DOHH2 (cell line): Measurements from ENCODE around the gene CFTR.

Experiments used
- H3F3A ChIP-seq: fragments of 200-600 bp; sonication (generic), shearing (Covaris generic); 2 replicates; pipeline ENCODE4 v1.6.0; 2016; ENCODE audit warnings: antibody characterized with exemption, mild to moderate bottlenecking; ENCODE audit not compliant: control insufficient read depth, insufficient read depth
- H3K27ac ChIP-seq: fragments of 200-600 bp; sonication (generic); 2 replicates; pipeline ENCODE4 v1.5.1; 2014; ENCODE audit warnings: low read depth, mild to moderate bottlenecking, low read length, moderate library complexity
- H3K27me3 ChIP-seq: fragments of 200-600 bp; sonication (generic); 2 replicates; pipeline ENCODE4 v1.6.1; 2014; ENCODE audit warnings: mild to moderate bottlenecking, low read length, mixed read lengths; ENCODE audit not compliant: control insufficient read depth
- H3K36me3 ChIP-seq: fragments of 200-600 bp; sonication (generic); 2 replicates; pipeline ENCODE4 v1.6.1; 2014; ENCODE audit warnings: mild to moderate bottlenecking, low read length, moderate library complexity, mixed read lengths; ENCODE audit not compliant: control insufficient read depth
- H3K4me1 ChIP-seq: fragments of 200-600 bp; sonication (generic); 2 replicates; pipeline ENCODE4 v1.6.1; 2014; ENCODE audit warnings: mild to moderate bottlenecking, low read length, mixed read lengths; ENCODE audit not compliant: control insufficient read depth
- H3K4me2 ChIP-seq: fragments of 200-600 bp; sonication (generic); 2 replicates; pipeline ENCODE4 v1.6.0; 2014; ENCODE audit warnings: mild to moderate bottlenecking, low read length, moderate library complexity
- H3K4me3 ChIP-seq: fragments of 200-600 bp; sonication (generic); 2 replicates; pipeline ENCODE4 v1.5.1; 2014; ENCODE audit warnings: mild to moderate bottlenecking, low read length, mixed read lengths
- H3K79me2 ChIP-seq: fragments of 200-600 bp; sonication (generic); 2 replicates; pipeline ENCODE4 v1.6.1; 2014; ENCODE audit warnings: mild to moderate bottlenecking, low read length, mixed read lengths; ENCODE audit not compliant: control insufficient read depth
- H3K9me2 ChIP-seq: fragments of 200-600 bp; sonication (generic); replicated peaks from 2 replicates; pipeline ENCODE4 v1.6.1; 2014; ENCODE audit warnings: mild to moderate bottlenecking, low read length, mixed read lengths; ENCODE audit not compliant: control insufficient read depth
- H3K9me3 ChIP-seq: fragments of 200-600 bp; sonication (generic); 2 replicates; pipeline ENCODE4 v1.6.1; 2014; ENCODE audit warnings: antibody characterized with exemption, low read length, mixed read lengths; ENCODE audit not compliant: control insufficient read depth, insufficient read depth
- H4K20me1 ChIP-seq: fragments of 200-600 bp; sonication (generic); 2 replicates; pipeline ENCODE4 v1.6.0; 2014; ENCODE audit warnings: low read depth, mild to moderate bottlenecking, antibody characterized with exemption, low read length, moderate library complexity; ENCODE audit not compliant: control insufficient read depth, insufficient read depth
- CTCF ChIP-seq: fragments of 200-600 bp; sonication (generic); IDR thresholded peaks from one replicate; pipeline ENCODE4 v1.5.1; 2014; ENCODE audit warnings: antibody characterized with exemption, mild to moderate bottlenecking, low read depth, low read length; ENCODE audit not compliant: poor library complexity, severe bottlenecking
- EZH2phosphoT487 ChIP-seq: fragments of 200-600 bp; sonication (generic); IDR thresholded peaks from 2 replicates; pipeline ENCODE4 v1.6.1; 2017; ENCODE audit warnings: borderline replicate concordance, mild to moderate bottlenecking, antibody characterized with exemption, low read length, moderate library complexity, mixed read lengths

CFTR gene

DNA sequence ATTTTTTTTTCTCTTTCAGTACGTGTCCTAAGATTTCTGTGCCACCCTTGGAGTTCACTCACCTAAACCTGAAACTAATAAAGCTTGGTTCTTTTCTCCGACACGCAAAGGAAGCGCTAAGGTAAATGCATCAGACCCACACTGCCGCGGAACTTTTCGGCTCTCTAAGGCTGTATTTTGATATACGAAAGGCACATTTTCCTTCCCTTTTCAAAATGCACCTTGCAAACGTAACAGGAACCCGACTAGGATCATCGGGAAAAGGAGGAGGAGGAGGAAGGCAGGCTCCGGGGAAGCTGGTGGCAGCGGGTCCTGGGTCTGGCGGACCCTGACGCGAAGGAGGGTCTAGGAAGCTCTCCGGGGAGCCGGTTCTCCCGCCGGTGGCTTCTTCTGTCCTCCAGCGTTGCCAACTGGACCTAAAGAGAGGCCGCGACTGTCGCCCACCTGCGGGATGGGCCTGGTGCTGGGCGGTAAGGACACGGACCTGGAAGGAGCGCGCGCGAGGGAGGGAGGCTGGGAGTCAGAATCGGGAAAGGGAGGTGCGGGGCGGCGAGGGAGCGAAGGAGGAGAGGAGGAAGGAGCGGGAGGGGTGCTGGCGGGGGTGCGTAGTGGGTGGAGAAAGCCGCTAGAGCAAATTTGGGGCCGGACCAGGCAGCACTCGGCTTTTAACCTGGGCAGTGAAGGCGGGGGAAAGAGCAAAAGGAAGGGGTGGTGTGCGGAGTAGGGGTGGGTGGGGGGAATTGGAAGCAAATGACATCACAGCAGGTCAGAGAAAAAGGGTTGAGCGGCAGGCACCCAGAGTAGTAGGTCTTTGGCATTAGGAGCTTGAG, at the start of gene CFTR:
TSS of gene CFTR (plus strand) at position 801 of the 830 bp plus-strand sequence. CDS start 70 bp downstream, outside the sequence.
- no peaks in the 10 kb centered on the region for H4K20me1 ChIP-seq
- H3K27me3 ChIP-seq, result no peaks in the 10 kb centered on the region
- no peak within 1 kb of the TSS for H3K4me2 ChIP-seq
- no peak within 1 kb of the TSS for H3K4me3 ChIP-seq
- no peaks in the 10 kb centered on the region for H3K4me1 ChIP-seq
- TF ChIP-seq CTCF, result no peak
- TF ChIP-seq EZH2phosphoT487, result no peak
- no peak within 1 kb of the TSS for H3K27ac ChIP-seq
- H3K36me3 ChIP-seq, result no peaks in the 10 kb centered on the region
- H3K9me3 ChIP-seq, result no peaks in the 10 kb centered on the region
- H3F3A ChIP-seq, result no peaks in the 10 kb centered on the region
- H3K79me2 ChIP-seq, result no peaks in the 10 kb centered on the region
- no peaks in the 10 kb centered on the region for H3K9me2 ChIP-seq

- H3K9me3 ChIP-seq, result no peaks in the 10 kb centered on the region
- H3K36me3 ChIP-seq, result no peaks in the 10 kb centered on the region
- TF ChIP-seq CTCF (no peak), EZH2phosphoT487 (no peak)
- H3F3A ChIP-seq, result no peaks in the 10 kb centered on the region
- H3K4me2 ChIP-seq, result no peak overlapping the region
- no peak overlapping the region for H3K4me3 ChIP-seq
- H3K27me3 ChIP-seq, result no peaks in the 10 kb centered on the region
- H3K4me1 ChIP-seq, result no peaks in the 10 kb centered on the region
- no peaks in the 10 kb centered on the region for H3K9me2 ChIP-seq
- no peaks in the 10 kb centered on the region for H3K79me2 ChIP-seq
- no peaks in the 10 kb centered on the region for H4K20me1 ChIP-seq
- no peak overlapping the region for H3K27ac ChIP-seq
These were observed 44.3 kb upstream of the CFTR start for GRCh38 chr7:117435475-117436043.

GRCh38 chr7:117444646-117445045, 35.2 kb upstream of the CFTR start:
- Histone ChIP-seq H4K20me1 (no peaks in the 10 kb centered on the region), H3K79me2 (no peaks in the 10 kb centered on the region), H3K4me2 (no peak overlapping the region), H3K4me1 (no peaks in the 10 kb centered on the region), H3K27me3 (no peaks in the 10 kb centered on the region), H3K9me3 (no peaks in the 10 kb centered on the region), H3K27ac (no peak overlapping the region), H3K9me2 (no peaks in the 10 kb centered on the region), H3K36me3 (no peaks in the 10 kb centered on the region), H3F3A (no peaks in the 10 kb centered on the region), H3K4me3 (no peak overlapping the region)
- TF ChIP-seq CTCF, result no peak
- no peak for TF ChIP-seq EZH2phosphoT487
